ENCODE data around the gene RIC1. TPM values are rescaled to one million over a fixed set of nuclear protein-coding genes. Genes with fewer than 3 reads are reported as not detected.

Gene RIC1
- polyA plus RNA-seq, 1 of the 3 experiments (the other 2 are of a cell fraction): 21.9 TPM

DNA sequence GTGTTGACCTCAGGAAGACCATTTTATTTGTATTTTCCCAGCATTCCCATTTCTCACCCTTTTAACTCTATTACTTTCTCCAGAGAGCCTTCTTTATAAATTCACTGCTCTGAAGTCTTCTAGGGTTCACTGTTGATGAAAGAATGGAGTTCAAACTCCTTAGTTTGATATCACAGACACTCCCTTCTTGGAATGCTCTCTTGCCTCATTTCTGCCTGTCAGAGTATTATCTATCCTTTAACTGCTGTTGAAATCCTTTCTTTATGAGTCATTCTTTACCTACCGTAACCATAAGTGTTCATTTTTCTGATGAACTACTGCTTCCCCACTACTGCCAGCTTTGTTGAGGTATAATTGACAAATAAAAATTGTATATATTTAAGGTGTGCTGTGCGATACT is 4.3 kb downstream of the RIC1 start (continued):
- TF ChIP-seq FOSL2 (IDR thresholded peaks at IDR 0.05; ENCODE audit: borderline replicate concordance, low read depth) (peak; percentile 32; the same call in 1 of the 2 replicates), RFX5 (IDR thresholded peaks at IDR 0.05; ENCODE audit: low read length) (no peak)

DNA sequence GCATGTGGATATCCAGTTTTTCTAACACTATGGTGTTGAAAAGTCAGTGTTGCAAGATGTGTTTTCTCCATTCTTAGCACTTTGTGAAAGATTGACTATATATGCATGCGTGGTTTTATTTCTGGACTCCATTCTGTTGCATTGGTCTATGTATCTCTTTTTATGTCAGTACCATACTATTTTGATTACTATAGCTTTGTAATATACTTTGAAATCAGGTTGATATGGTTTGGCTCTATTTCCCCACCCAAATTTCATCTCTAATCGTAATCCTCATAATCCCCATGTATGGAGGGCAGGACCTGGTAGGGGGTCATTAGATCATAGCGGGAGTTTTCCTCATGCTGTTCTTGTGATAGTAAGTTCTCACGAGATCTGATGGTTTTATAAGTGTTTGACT is 6.5 kb downstream of the RIC1 start:
- DNase-seq: no peak
- CTCF ChIA-PET: interaction anchor here (1.3 kb wide), 1 partner anchor 32 kb away, joined by 3 read pairs; no protein-coding TSS in a partner anchor
- Histone ChIP-seq H3K27ac (ENCODE audit: low read depth in 2 of 2, low read length in 1 of 2) (no peak overlapping the region), H3K79me2 (ENCODE audit: insufficient read depth) (peaks cover 100% of the 10 kb centered on the region), H3K9me2 (no peaks in the 10 kb centered on the region), H3K27me3 (ENCODE audit: insufficient read depth) (no peaks in the 10 kb centered on the region), H3K4me2 (no peak overlapping the region), H3K36me3 (replicated peaks in 1 of 2; ENCODE audit: control insufficient read depth in 1 of 2, insufficient read depth in 2 of 2, low read length in 1 of 2) (peaks cover 0 to 36% of the 10 kb centered on the region in 2 experiments), H3K4me1 (ENCODE audit: control insufficient read depth in 1 of 2, insufficient read depth in 2 of 2, low read depth in 1 of 2, low read length in 1 of 2) (peaks cover 2 to 9% of the 10 kb centered on the region in 2 experiments; a peak in 3 of 4 replicates), H4K20me1 (ENCODE audit: insufficient read depth) (peaks cover 84% of the 10 kb centered on the region), H3K9ac (no peak overlapping the region), H3F3A (replicated peaks; ENCODE audit: insufficient read depth) (peaks cover 8% of the 10 kb centered on the region), H3K4me3 (ENCODE audit: low read depth in 2 of 2, low read length in 1 of 2) (no peak overlapping the region), H2AFZ (ENCODE audit: low read depth) (no peak overlapping the region), H3K9me3 (peaks cover 18% of the 10 kb centered on the region; the same call in 1 of the 2 replicates)
- POLR2A ChIA-PET: no interaction called here
- TF ChIP-seq JUND (IDR thresholded peaks at IDR 0.05) (no peak), EP300 (IDR thresholded peaks at IDR 0.05; ENCODE audit: borderline replicate concordance in 1 of 2, low read depth in 1 of 2, low read length in 1 of 2) (no peak), TAF1 (IDR thresholded peaks at IDR 0.05; ENCODE audit: borderline replicate concordance, low read depth, low read length) (no peak), MEF2A (IDR thresholded peaks at IDR 0.05; ENCODE audit: borderline replicate concordance, low read depth) (no peak)
- WGBS (ENCODE audit: low lambda C conversion rate): 89% methylated on average over 4 of the region's 4 CpGs

DNA sequence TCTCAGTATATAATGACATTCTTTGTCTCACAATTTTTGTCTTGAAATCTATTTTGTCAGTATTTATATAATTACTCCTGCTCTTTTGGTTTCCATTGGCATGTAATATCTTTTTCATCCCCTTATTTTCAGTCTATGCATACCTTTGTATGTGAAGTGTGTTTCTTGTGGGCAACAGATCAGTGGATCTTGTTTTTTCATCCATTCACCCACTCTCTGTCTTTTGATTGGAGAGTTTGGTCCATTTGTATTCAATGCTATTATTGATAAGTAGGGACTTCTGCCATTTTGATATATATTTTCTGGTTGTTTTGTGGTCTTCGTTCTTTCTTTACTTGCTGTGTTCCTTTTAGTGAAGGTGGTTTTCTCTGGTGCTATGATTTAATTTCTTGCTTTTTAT is 10.9 kb downstream of the RIC1 start:
- no peak overlapping the region for H3K27ac ChIP-seq (ENCODE audit: low read depth in 2 of 2, low read length in 1 of 2)
- no peak overlapping the region for H3K9ac ChIP-seq
- H3K79me2 ChIP-seq (ENCODE audit: insufficient read depth): peaks cover 100% of the 10 kb centered on the region
- ChIA-PET CTCF (no interaction called here), POLR2A (no interaction called here)
- H3F3A ChIP-seq (replicated peaks; ENCODE audit: insufficient read depth): peaks cover 5% of the 10 kb centered on the region
- no peaks in the 10 kb centered on the region for H3K9me2 ChIP-seq
- DNase-seq: no peak
- no peak overlapping the region for H3K4me3 ChIP-seq (ENCODE audit: low read depth in 2 of 2, low read length in 1 of 2)
- TF ChIP-seq, protein P1, sequence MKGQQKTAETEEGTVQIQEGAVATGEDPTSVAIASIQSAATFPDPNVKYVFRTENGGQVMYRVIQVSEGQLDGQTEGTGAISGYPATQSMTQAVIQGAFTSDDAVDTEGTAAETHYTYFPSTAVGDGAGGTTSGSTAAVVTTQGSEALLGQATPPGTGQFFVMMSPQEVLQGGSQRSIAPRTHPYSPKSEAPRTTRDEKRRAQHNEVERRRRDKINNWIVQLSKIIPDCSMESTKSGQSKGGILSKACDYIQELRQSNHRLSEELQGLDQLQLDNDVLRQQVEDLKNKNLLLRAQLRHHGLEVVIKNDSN (IDR thresholded peaks at IDR 0.05; ENCODE audit: borderline replicate concordance, low read depth): no peak
- no peaks in the 10 kb centered on the region for H3K27me3 ChIP-seq (ENCODE audit: insufficient read depth)
- H3K4me1 ChIP-seq (ENCODE audit: control insufficient read depth in 1 of 2, insufficient read depth in 2 of 2, low read depth in 1 of 2, low read length in 1 of 2): no peaks in the 10 kb centered on the region
- no peak overlapping the region for H2AFZ ChIP-seq (ENCODE audit: low read depth)
- H3K36me3 ChIP-seq (replicated peaks in 1 of 2; ENCODE audit: control insufficient read depth in 1 of 2, insufficient read depth in 2 of 2, low read length in 1 of 2): peaks cover 0 to 40% of the 10 kb centered on the region in 2 experiments
- 95% methylated on average over 1 of the region's 1 CpG for WGBS (ENCODE audit: low lambda C conversion rate)
- peaks cover 80% of the 10 kb centered on the region for H4K20me1 ChIP-seq (ENCODE audit: insufficient read depth)
- no peak overlapping the region for H3K4me2 ChIP-seq
- H3K9me3 ChIP-seq: peaks cover 20% of the 10 kb centered on the region; the same call in 1 of the 2 replicates

DNA sequence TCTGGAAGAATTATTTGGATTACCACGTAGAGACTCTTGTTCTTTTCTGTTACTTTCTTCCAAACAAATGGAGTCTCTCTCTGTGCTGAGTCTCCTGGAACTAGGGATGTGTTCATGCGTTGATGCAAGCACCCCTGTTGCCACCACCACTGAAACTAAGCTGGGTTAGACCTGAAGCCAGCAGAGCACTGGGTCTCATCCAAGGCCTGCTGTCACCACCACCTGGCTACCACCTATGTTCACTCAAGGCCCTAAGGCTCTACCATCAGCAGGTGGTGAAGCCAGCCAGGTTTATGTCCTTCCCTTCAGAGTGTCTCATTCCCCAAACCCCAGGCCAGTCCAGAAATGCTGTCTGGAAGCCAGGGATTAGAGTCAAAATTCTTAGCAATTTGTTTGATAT is 13.3 kb downstream of the RIC1 start:
- 83% methylated on average over 2 of the region's 2 CpGs for WGBS (ENCODE audit: low lambda C conversion rate)
- Histone ChIP-seq H3K4me1 (ENCODE audit: control insufficient read depth in 1 of 2, insufficient read depth in 2 of 2, low read depth in 1 of 2, low read length in 1 of 2) (no peaks in the 10 kb centered on the region), H3K27me3 (ENCODE audit: insufficient read depth) (no peaks in the 10 kb centered on the region), H4K20me1 (ENCODE audit: insufficient read depth) (peaks cover 85% of the 10 kb centered on the region), H3K4me2 (no peak overlapping the region), H3K36me3 (replicated peaks in 1 of 2; ENCODE audit: control insufficient read depth in 1 of 2, insufficient read depth in 2 of 2, low read length in 1 of 2) (peaks cover 0 to 30% of the 10 kb centered on the region in 2 experiments), H3K9me3 (peaks cover 20% of the 10 kb centered on the region; the same call in 1 of the 2 replicates), H3K9ac (no peak overlapping the region), H2AFZ (ENCODE audit: low read depth) (no peak overlapping the region), H3K79me2 (ENCODE audit: insufficient read depth) (peaks cover 100% of the 10 kb centered on the region), H3K27ac (ENCODE audit: low read depth in 2 of 2, low read length in 1 of 2) (no peak overlapping the region), H3F3A (replicated peaks; ENCODE audit: insufficient read depth) (peaks cover 13% of the 10 kb centered on the region), H3K4me3 (ENCODE audit: low read depth in 2 of 2, low read length in 1 of 2) (no peak overlapping the region), H3K9me2 (no peaks in the 10 kb centered on the region)
- TF ChIP-seq, protein P2, sequence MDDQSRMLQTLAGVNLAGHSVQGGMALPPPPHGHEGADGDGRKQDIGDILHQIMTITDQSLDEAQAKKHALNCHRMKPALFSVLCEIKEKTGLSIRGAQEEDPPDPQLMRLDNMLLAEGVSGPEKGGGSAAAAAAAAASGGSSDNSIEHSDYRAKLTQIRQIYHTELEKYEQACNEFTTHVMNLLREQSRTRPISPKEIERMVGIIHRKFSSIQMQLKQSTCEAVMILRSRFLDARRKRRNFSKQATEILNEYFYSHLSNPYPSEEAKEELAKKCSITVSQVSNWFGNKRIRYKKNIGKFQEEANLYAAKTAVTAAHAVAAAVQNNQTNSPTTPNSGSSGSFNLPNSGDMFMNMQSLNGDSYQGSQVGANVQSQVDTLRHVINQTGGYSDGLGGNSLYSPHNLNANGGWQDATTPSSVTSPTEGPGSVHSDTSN (IDR thresholded peaks at IDR 0.05): no peak
- TF ChIP-seq, protein P1 (IDR thresholded peaks at IDR 0.05; ENCODE audit: borderline replicate concordance, low read depth): no peak
- TF ChIP-seq TAF1 (IDR thresholded peaks at IDR 0.05; ENCODE audit: borderline replicate concordance, low read depth, low read length): no peak
- ChIA-PET CTCF (interaction anchor here (1.1 kb wide), 1 partner anchor 12 kb away, joined by 4 read pairs; no protein-coding TSS in a partner anchor), POLR2A (no interaction called here)
- no peak for DNase-seq

Data from SK-N-SH (cell line).